Left ventricle myocardium inferior (tissue), 1 donor: Measurements from ENCODE around the gene NDUFB11. TPM values are rescaled to one million over a fixed set of nuclear protein-coding genes. Genes with fewer than 3 reads are reported as not detected.

Experiments
- DNase-seq: peaks from one replicate; pipeline ENCODE4 v3.0.0-alpha.2; 2020
- H3K27ac ChIP-seq: fragments of 200-600 bp; replicated peaks from 2 replicates; pipeline ENCODE4 v1.8.0; 2021
- H3K27me3 ChIP-seq: fragments of 200-600 bp; 2 replicates; pipeline ENCODE4 v1.8.0; 2021; ENCODE audit warnings: low read depth
- H3K36me3 ChIP-seq: fragments of 200-600 bp; 2 replicates; pipeline ENCODE4 v1.8.0; 2021
- H3K4me1 ChIP-seq: fragments of 200-600 bp; 2 replicates; pipeline ENCODE4 v1.8.0; 2021
- H3K4me3 ChIP-seq: fragments of 200-600 bp; 2 replicates; pipeline ENCODE4 v1.8.0; 2021; ENCODE audit warnings: mild to moderate bottlenecking, moderate library complexity
- H3K9me3 ChIP-seq: fragments of 200-600 bp; replicated peaks from 2 replicates; pipeline ENCODE4 v1.8.0; 2021
- intact Hi-C: fragments of 100-400 bp; cut with micrococcal nuclease; formaldehyde crosslinking; loops from one replicate; pipeline ENCODE4 v1.11.0; 2022
- total RNA-seq: library from RNA; stranded (reverse); fragmentation: NEBNext Ultra II Directional; extraction: Animal tissue kit (Norgen Biotek cat#: 25700); gene quantifications from one replicate; pipeline ENCODE4 v1.2.1, GENCODE V29; 2021
- TF ChIP-seq, protein P1 (sequence below): fragments of 200-600 bp; IDR thresholded peaks from 2 replicates; pipeline ENCODE4 v1.8.0; 2021; ENCODE audit warnings: antibody characterized with exemption, mild to moderate bottlenecking, borderline replicate concordance
- donor health status: DM: no; HTN: yes; CAD: no; lungs with severe emphysema.

The NDUFB11 gene
- total RNA-seq, 1 donor from 2014 or later, result 171 TPM

DNA sequence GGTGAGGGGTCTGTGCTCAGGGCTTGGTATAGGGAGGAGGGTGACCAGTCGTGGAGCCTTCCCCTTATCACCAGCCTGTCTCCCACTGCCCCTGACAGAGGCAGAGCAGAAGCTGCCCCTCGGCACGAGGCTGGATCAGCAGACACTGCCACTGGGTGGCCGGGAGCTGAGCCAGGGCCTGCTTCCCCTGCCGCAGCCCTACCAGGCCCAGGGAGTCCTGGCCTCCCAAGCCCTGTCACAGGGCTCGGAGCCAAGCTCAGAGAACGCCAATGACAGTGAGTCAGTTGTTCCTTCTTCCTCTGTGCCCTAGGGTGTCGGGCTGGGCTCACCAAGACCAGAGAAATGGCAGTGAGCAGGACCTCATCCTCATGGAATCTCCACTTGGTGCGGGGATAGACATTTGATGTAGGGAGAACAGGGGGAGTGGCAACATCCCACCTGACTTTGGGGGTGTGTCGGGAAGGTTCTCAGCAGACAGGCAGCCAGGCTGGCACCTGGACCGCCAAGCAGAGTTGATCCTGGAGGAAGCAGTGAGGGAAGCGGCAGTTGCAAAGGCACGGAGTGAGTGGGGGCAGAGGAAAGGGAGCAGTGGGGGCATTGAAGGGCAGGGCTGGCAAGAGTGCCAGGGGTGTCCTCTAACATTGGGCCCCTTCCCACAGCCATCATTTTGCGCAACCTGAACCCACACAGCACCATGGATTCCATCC is 34.9 kb upstream of the NDUFB11 start:
- peaks cover 44% of the 10 kb centered on the region for H3K36me3 ChIP-seq
- H3K4me3 ChIP-seq, result no peak overlapping the region
- TF ChIP-seq, protein P1, sequence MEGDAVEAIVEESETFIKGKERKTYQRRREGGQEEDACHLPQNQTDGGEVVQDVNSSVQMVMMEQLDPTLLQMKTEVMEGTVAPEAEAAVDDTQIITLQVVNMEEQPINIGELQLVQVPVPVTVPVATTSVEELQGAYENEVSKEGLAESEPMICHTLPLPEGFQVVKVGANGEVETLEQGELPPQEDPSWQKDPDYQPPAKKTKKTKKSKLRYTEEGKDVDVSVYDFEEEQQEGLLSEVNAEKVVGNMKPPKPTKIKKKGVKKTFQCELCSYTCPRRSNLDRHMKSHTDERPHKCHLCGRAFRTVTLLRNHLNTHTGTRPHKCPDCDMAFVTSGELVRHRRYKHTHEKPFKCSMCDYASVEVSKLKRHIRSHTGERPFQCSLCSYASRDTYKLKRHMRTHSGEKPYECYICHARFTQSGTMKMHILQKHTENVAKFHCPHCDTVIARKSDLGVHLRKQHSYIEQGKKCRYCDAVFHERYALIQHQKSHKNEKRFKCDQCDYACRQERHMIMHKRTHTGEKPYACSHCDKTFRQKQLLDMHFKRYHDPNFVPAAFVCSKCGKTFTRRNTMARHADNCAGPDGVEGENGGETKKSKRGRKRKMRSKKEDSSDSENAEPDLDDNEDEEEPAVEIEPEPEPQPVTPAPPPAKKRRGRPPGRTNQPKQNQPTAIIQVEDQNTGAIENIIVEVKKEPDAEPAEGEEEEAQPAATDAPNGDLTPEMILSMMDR, result no peak
- no peaks in the 10 kb centered on the region for H3K27me3 ChIP-seq
- intact Hi-C loops, result no loop called here
- peak; percentile 54 for DNase-seq
- H3K27ac ChIP-seq, result peak overlapping the region; percentile 67
- no peaks in the 10 kb centered on the region for H3K4me1 ChIP-seq
- H3K9me3 ChIP-seq, result no peaks in the 10 kb centered on the region

DNA sequence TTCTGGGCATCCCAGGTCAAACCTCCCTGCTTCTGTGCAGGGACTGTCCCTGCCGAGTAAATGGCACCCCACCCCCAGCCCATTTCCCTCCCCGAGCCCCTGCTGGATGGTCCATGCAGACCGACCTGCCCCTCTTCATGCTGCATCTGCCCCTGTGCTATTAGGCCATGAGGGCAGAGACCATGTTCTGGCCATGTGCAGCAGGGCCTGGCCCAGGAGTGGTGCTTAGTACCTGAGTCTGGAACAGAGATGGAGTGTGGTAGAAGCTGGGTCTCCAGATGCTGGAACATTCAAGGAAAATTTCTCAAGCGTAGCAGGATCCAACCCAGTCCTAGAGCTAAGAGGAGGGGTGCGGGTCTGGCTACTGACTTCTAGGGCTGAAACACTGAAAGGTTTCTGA is 33.8 kb upstream of the NDUFB11 start:
- Histone ChIP-seq H3K27me3 (no peaks in the 10 kb centered on the region), H3K4me3 (no peak overlapping the region), H3K27ac (peak overlapping the region; percentile 67), H3K4me1 (peaks cover under 1% of the 10 kb centered on the region), H3K36me3 (peaks cover 47% of the 10 kb centered on the region), H3K9me3 (no peaks in the 10 kb centered on the region)
- intact Hi-C loops, result no loop called here
- DNase-seq, result no peak
- TF ChIP-seq, protein P1, result no peak

DNA sequence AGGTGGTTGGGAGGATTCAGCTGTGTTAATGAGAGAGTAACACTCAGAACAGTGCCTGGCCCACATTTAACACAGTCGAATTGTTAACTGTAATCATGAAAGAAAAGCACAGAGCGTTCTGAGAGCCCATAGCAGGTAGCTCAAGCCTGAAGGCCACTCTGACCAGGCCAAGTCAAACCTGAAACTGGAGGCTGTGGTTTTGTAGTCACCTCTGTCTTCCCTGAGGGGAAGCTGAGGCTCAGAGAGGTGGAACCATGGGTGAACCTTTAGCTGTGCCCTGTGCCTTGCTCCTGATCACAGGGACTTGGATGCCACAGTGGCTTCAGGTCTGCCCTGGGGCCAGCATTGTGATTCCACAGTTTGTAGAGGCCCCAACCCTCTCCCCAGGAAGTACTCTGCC is 32.6 kb upstream of the NDUFB11 start:
- intact Hi-C loops, result no loop called here
- H3K27ac ChIP-seq, result no peak overlapping the region
- H3K4me1 ChIP-seq, result peaks cover 4% of the 10 kb centered on the region
- peaks cover 48% of the 10 kb centered on the region for H3K36me3 ChIP-seq
- H3K27me3 ChIP-seq, result no peaks in the 10 kb centered on the region
- no peak overlapping the region for H3K4me3 ChIP-seq
- no peaks in the 10 kb centered on the region for H3K9me3 ChIP-seq
- no peak for DNase-seq
- TF ChIP-seq, protein P1, result no peak

DNA sequence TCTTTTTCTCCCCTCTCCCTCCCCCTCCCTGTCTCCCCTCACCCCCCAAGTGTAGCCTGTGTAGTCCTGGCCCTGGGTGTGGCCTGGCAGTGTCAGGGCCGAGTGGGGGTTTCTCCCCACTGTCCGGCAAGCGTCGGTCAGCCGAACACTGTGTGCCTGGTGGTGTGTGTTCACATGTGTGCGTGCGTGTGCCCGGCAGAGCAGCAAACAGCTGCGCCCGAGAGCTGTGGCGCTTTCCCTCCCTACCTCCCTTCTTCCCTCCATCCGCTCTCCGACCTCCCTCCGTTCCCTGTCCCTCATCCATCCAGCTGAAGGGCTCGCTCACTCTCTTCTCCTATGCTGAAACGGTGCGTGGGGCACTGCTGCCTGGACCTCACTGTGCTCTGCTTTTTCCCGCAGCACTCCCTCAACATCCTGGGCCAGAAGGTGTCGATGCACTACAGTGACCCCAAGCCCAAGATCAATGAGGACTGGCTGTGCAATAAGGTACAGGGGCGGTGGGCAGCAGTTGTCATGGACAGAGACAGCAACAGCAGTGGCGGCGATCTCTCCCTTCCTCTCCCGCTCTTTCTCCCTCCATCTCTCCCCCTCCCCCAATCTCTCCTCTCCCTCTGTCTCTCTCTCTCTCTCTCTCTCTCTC is 31.7 kb upstream of the NDUFB11 start:
- Histone ChIP-seq H3K4me3 (no peak overlapping the region), H3K36me3 (peaks cover 41% of the 10 kb centered on the region), H3K27me3 (no peaks in the 10 kb centered on the region), H3K4me1 (peaks cover 4% of the 10 kb centered on the region), H3K27ac (no peak overlapping the region), H3K9me3 (no peaks in the 10 kb centered on the region)
- intact Hi-C loops, result no loop called here
- TF ChIP-seq, protein P1, result no peak
- no peak for DNase-seq

DNA sequence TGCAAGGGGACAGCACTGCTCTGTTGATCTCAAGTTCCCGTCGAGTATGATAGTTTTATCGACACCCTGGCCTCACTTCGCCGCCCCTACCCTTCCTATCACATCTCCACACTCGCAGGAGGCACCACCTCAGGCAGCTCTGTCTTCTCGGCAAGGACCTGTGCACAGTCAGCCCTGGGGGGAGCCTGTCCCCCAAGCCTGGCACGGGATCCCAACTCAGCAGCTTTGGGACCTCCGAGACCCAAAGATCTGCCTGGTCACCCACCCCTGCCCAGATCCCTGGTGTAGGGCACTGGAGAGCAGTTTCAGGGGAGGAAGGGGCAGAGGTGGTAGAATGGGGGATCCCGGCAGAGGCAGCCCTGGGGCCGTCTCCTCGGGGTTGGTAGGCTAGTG is 31.1 kb upstream of the NDUFB11 start:
- H3K9me3 ChIP-seq, result no peaks in the 10 kb centered on the region
- H3K27ac ChIP-seq, result no peak overlapping the region
- no peak for DNase-seq
- no peak overlapping the region for H3K4me3 ChIP-seq
- intact Hi-C loops, result no loop called here
- TF ChIP-seq, protein P1, result no peak
- peaks cover 7% of the 10 kb centered on the region for H3K4me1 ChIP-seq
- peaks cover 39% of the 10 kb centered on the region for H3K36me3 ChIP-seq
- no peaks in the 10 kb centered on the region for H3K27me3 ChIP-seq
